Uterus (tissue), 2 donors: ENCODE measurements around the gene SIGLEC7.

Experiments
- CTCF ChIP-seq, 4 experiments: fragments of 200-600 bp in 2 of 4; fragments of 450-650 bp in 2 of 4; sonication (generic) in 2 of 4; IDR thresholded peaks; one replicate each; pipeline ENCODE4 v1.5.1; 2016 to 2019; ENCODE audit warnings: antibody characterized with exemption in 4 of 4, mild to moderate bottlenecking in 2 of 4, moderate library complexity in 1 of 4
- POLR2A ChIP-seq, 2 donors: fragments of 450-650 bp; IDR thresholded peaks; one replicate each; pipeline ENCODE4 v1.6.1; 2016; ENCODE audit warnings: antibody characterized with exemption in 2 of 2, mild to moderate bottlenecking in 1 of 2, moderate library complexity in 1 of 2

GRCh38 chr19:51142119-51142518 lies at the start of gene SIGLEC7:
- TF ChIP-seq POLR2A (IDR thresholded peaks at IDR 0.05) (no peak), CTCF (IDR thresholded peaks at IDR 0.05) (no peak)
